ENCODE results near the gene ZSCAN1. TPM values are rescaled to one million over a fixed set of nuclear protein-coding genes. Genes with fewer than 3 reads are reported as not detected.

The ZSCAN1 gene
- total and polyA plus RNA-seq, 2 experiments from 2014 or later = 0.33 to 1.1 TPM

DNA sequence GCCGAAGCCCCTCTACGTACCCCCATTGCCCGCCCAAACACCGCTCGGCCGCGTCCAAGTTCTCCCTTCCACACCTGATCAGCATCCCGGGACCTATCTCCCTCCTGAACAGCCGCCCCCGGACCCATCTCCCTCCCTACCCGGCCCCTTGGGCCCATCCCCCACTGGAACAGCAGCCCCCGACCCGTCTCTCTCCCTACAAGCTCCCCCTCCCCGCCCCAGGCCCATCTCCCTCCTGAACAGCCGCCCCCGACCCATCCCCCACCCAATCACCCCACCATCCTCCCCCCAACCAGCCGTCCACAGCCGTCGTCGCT, 610 bp downstream of the ZSCAN1 start:
- H3K27ac ChIP-seq = peak overlapping the region; percentile 68

DNA sequence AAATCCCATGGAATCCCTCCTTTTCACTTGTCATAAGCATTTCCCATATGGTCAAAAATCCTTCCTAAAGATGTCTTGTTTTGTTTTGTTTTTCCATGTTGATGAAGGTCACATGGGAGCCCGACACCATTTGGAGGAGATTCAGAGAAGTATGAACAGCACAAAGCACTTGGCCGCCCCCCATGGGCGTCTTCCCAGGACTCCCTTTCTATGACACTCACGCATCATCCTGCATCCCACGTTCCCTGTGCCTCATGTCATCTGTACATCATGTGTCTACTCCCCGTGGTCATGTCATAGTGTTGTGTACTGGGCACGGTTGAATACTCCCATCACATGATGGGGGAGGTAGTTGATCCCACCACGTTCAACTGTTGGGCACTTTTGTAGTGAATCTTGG, 2.0 kb downstream of the ZSCAN1 start:
- no peak for DNase-seq (ENCODE audit: low spot score)
- WGBS (ENCODE audit: low lambda C conversion rate, missing lambda C conversion rate) = 84% methylated on average over 8 of the region's 8 CpGs
- Histone ChIP-seq H2AFZ (no peak overlapping the region), H3K4me3 (no peak overlapping the region), H3K36me3 (replicated peaks; ENCODE audit: insufficient read depth, low read depth) (no peaks in the 10 kb centered on the region), H3K27ac (no peak overlapping the region), H3K4me2 (no peak overlapping the region), H3K9me3 (ENCODE audit: low read depth) (no peaks in the 10 kb centered on the region), H3K4me1 (ENCODE audit: insufficient read depth) (no peaks in the 10 kb centered on the region), H3K79me2 (no peaks in the 10 kb centered on the region), H3K9me2 (replicated peaks; ENCODE audit: insufficient read depth) (no peaks in the 10 kb centered on the region), H3K27me3 (no peaks in the 10 kb centered on the region), H4K20me1 (ENCODE audit: insufficient read depth, poor library complexity, severe bottlenecking) (no peaks in the 10 kb centered on the region)
- TF ChIP-seq EZH2phosphoT487 (IDR thresholded peaks at IDR 0.05; ENCODE audit: low read depth, severe bottlenecking, unreplicated experiment) = no peak
- TF ChIP-seq EZH2 (IDR thresholded peaks at IDR 0.05; ENCODE audit: borderline replicate concordance) = no peak
- TF ChIP-seq, protein P1, sequence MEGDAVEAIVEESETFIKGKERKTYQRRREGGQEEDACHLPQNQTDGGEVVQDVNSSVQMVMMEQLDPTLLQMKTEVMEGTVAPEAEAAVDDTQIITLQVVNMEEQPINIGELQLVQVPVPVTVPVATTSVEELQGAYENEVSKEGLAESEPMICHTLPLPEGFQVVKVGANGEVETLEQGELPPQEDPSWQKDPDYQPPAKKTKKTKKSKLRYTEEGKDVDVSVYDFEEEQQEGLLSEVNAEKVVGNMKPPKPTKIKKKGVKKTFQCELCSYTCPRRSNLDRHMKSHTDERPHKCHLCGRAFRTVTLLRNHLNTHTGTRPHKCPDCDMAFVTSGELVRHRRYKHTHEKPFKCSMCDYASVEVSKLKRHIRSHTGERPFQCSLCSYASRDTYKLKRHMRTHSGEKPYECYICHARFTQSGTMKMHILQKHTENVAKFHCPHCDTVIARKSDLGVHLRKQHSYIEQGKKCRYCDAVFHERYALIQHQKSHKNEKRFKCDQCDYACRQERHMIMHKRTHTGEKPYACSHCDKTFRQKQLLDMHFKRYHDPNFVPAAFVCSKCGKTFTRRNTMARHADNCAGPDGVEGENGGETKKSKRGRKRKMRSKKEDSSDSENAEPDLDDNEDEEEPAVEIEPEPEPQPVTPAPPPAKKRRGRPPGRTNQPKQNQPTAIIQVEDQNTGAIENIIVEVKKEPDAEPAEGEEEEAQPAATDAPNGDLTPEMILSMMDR (IDR thresholded peaks at IDR 0.05; ENCODE audit: poor library complexity) = no peak

More for the DNA sequence above, 610 bp downstream of the ZSCAN1 start:
- TF ChIP-seq EZH2phosphoT487 (IDR thresholded peaks at IDR 0.05; ENCODE audit: low read depth, severe bottlenecking, unreplicated experiment) (no peak), EZH2 (IDR thresholded peaks at IDR 0.05; ENCODE audit: borderline replicate concordance) (no peak)
- TF ChIP-seq, protein P1 (IDR thresholded peaks at IDR 0.05; ENCODE audit: poor library complexity) = no peak
- Histone ChIP-seq H2AFZ (peak overlapping the region; percentile 56), H3K4me3 (peak overlapping the region; percentile 52), H3K9me2 (replicated peaks; ENCODE audit: insufficient read depth) (no peaks in the 10 kb centered on the region), H3K9me3 (ENCODE audit: low read depth) (no peaks in the 10 kb centered on the region), H4K20me1 (ENCODE audit: insufficient read depth, poor library complexity, severe bottlenecking) (no peaks in the 10 kb centered on the region), H3K4me1 (ENCODE audit: insufficient read depth) (no peaks in the 10 kb centered on the region), H3K36me3 (replicated peaks; ENCODE audit: insufficient read depth, low read depth) (no peaks in the 10 kb centered on the region), H3K27me3 (no peaks in the 10 kb centered on the region), H3K4me2 (peak overlapping the region; percentile 72), H3K79me2 (no peaks in the 10 kb centered on the region)
- peak; percentile 39 for DNase-seq (ENCODE audit: low spot score)
- 33% methylated on average over 1 of the region's 20 CpGs for WGBS (ENCODE audit: low lambda C conversion rate, missing lambda C conversion rate)

DNA sequence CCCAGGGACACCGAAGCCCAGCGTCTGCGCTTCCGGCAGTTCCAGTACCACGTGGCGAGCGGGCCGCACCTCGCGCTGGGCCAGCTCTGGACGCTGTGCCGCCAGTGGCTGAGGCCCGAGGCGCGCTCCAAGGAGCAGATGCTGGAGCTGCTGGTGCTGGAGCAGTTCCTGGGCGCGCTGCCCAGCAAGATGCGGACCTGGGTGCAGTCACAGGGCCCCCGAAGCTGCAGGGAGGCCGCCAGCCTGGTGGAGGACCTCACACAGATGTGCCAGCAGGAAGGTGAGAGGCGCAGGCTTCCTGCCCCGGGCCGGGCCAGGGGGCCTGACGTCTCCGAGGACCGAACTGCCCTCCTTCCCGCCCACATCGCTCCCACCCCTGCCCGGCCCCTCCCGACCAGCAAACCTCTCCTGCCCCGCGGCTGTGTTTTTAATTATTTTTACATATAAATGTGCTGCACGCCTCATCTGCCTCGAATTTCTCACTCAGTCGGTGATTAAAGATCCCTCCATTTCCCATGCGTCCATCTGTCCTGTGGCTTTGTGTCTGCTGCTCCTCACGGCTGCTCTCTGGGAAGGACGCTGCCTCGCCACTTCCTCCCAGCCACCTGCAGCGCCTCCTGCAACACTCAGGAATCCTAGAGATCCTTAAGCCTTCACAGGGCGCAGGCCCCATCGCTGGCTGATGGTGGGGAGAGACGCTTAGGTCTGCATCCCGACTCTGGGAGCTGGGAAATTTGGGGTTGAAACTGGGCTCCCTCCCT, 4.3 kb downstream of the ZSCAN1 start:
- Histone ChIP-seq H3K4me3 (no peak overlapping the region), H3K4me2 (no peak overlapping the region), H2AFZ (no peak overlapping the region), H3K27me3 (no peaks in the 10 kb centered on the region), H3K36me3 (replicated peaks; ENCODE audit: insufficient read depth, low read depth) (no peaks in the 10 kb centered on the region), H3K9me2 (replicated peaks; ENCODE audit: insufficient read depth) (no peaks in the 10 kb centered on the region), H4K20me1 (ENCODE audit: insufficient read depth, poor library complexity, severe bottlenecking) (no peaks in the 10 kb centered on the region), H3K27ac (no peak overlapping the region), H3K4me1 (ENCODE audit: insufficient read depth) (no peaks in the 10 kb centered on the region), H3K9me3 (ENCODE audit: low read depth) (no peaks in the 10 kb centered on the region), H3K79me2 (no peaks in the 10 kb centered on the region)
- WGBS (ENCODE audit: low lambda C conversion rate, missing lambda C conversion rate) = 66% methylated on average over 31 of the region's 44 CpGs
- DNase-seq (ENCODE audit: low spot score) = no peak
- TF ChIP-seq EZH2 (IDR thresholded peaks at IDR 0.05; ENCODE audit: borderline replicate concordance) (no peak), EZH2phosphoT487 (IDR thresholded peaks at IDR 0.05; ENCODE audit: low read depth, severe bottlenecking, unreplicated experiment) (no peak)
- TF ChIP-seq, protein P1 (IDR thresholded peaks at IDR 0.05; ENCODE audit: poor library complexity) = no peak
